ENCODE data around the gene RAB11FIP4. TPM values are rescaled to one million over a fixed set of nuclear protein-coding genes. Genes with fewer than 3 reads are reported as not detected.

Gene RAB11FIP4
- total and polyA plus RNA-seq, 10 of the 15 experiments (the other 5 are each of a cell fraction or from before 2014, with no cell fraction given): 1.4 to 27.0 (median 17.6) TPM

GRCh38 chr17:31570951-31571892 is 179.7 kb downstream of the RAB11FIP4 start:
- H4K20me1 ChIP-seq (ENCODE audit: control insufficient read depth, insufficient read depth): no peaks in the 10 kb centered on the region
- no peak for ATAC-seq
- no peak overlapping the region for H3K4me3 ChIP-seq
- in situ Hi-C loops (cut with MboI): no loop called here
- peaks cover 4% of the 10 kb centered on the region; the same call in 1 of the 2 replicates for H3K4me1 ChIP-seq (ENCODE audit: control insufficient read depth, insufficient read depth, low read length)
- TF ChIP-seq PAX5 (IDR thresholded peaks at IDR 0.05; ENCODE audit: borderline replicate concordance, low read depth, low read length): no peak
- no peak for TF ChIP-seq MTA3 (IDR thresholded peaks at IDR 0.05; ENCODE audit: borderline replicate concordance, low read length)
- TF ChIP-seq POU2F2 (IDR thresholded peaks at IDR 0.05; ENCODE audit: borderline replicate concordance, low read depth, low read length): no peak
- TF ChIP-seq SMAD5 (IDR thresholded peaks at IDR 0.05; ENCODE audit: low read depth): no peak
- TF ChIP-seq RUNX3 (IDR thresholded peaks at IDR 0.05; ENCODE audit: low read length): no peak
- TF ChIP-seq STAT3 (IDR thresholded peaks at IDR 0.05; ENCODE audit: low read depth, low read length): no peak
- no peak for TF ChIP-seq CBX3 (IDR thresholded peaks at IDR 0.05; ENCODE audit: borderline replicate concordance, low read depth)
- TF ChIP-seq ZNF687 (IDR thresholded peaks at IDR 0.05): no peak
- no peak for TF ChIP-seq PKNOX1 (IDR thresholded peaks at IDR 0.05)
- TF ChIP-seq KDM1A (IDR thresholded peaks at IDR 0.05; ENCODE audit: borderline replicate concordance): no peak
- no peak for TF ChIP-seq SIX5 (IDR thresholded peaks at IDR 0.05; ENCODE audit: low read depth, low read length, severe bottlenecking)
- no peak for TF ChIP-seq ZNF622 (IDR thresholded peaks at IDR 0.05)
- TF ChIP-seq HCFC1 (IDR thresholded peaks at IDR 0.05; ENCODE audit: low read length): no peak
- no peak for TF ChIP-seq IKZF2 (IDR thresholded peaks at IDR 0.05)
- no peak for TF ChIP-seq PAX8 (IDR thresholded peaks at IDR 0.05)
- TF ChIP-seq LARP7 (IDR thresholded peaks at IDR 0.05): no peak
- no peak for TF ChIP-seq WRNIP1 (IDR thresholded peaks at IDR 0.05; ENCODE audit: borderline replicate concordance, low read depth, low read length)
- TF ChIP-seq STAT1 (conservative IDR thresholded peaks at IDR 0.05): no peak
- TF ChIP-seq SPI1 (IDR thresholded peaks at IDR 0.05; ENCODE audit: borderline replicate concordance, insufficient read depth, low read depth, low read length): no peak
- TF ChIP-seq FOS (IDR thresholded peaks at IDR 0.05; ENCODE audit: borderline replicate concordance, extremely low read depth, insufficient read length): no peak
- ChIA-PET POLR2A (no interaction called here), RAD21 (ENCODE audit: unreplicated experiment) (no interaction called here), SMC1A (ENCODE audit: uncharacterized antibody, unreplicated experiment) (no interaction called here), CTCF (interaction anchor here (1.0 kb wide), 1 partner anchor 10 kb away, joined by 3 read pairs; no protein-coding TSS in a partner anchor)
- BruUV-seq (replicated peaks): no TSS peak
- H3K27ac ChIP-seq (ENCODE audit: control insufficient read depth, insufficient read depth): no peak overlapping the region
- no peaks in the 10 kb centered on the region for H3K9me3 ChIP-seq (replicated peaks; ENCODE audit: control insufficient read depth, insufficient read depth, low read length)
- no peak overlapping the region for H3K4me2 ChIP-seq (ENCODE audit: control insufficient read depth, insufficient read depth)
- no peak overlapping the region for H2AFZ ChIP-seq (ENCODE audit: control insufficient read depth, low read depth, low read length)
- no peak for FAIRE-seq
- no peaks in the 10 kb centered on the region for H3K79me2 ChIP-seq (ENCODE audit: control insufficient read depth, insufficient read depth, low read length)
- no peaks in the 10 kb centered on the region; a peak in 1 of 4 replicates for H3K27me3 ChIP-seq (replicated peaks in 1 of 2; ENCODE audit: control insufficient read depth in 2 of 2, insufficient read depth in 2 of 2, low read length in 1 of 2)
- no peaks in the 10 kb centered on the region for H3K36me3 ChIP-seq (ENCODE audit: control insufficient read depth in 2 of 2, insufficient read depth in 2 of 2, low read length in 1 of 2)
- WGBS (ENCODE audit: insufficient coverage, insufficient replicate concordance, low lambda C conversion rate, missing lambda C conversion rate): 54% methylated on average over 14 of the region's 14 CpGs
- no peak overlapping the region for H3K9ac ChIP-seq (ENCODE audit: control insufficient read depth, insufficient read depth, low read length)
- intact Hi-C loops (cut with micrococcal nuclease; ENCODE audit: unreplicated experiment): no loop called here
- DNase-seq (ENCODE audit: low read depth, low spot score): no peak
